ENCODE measurements around the gene SV2C.

The SV2C gene

DNA sequence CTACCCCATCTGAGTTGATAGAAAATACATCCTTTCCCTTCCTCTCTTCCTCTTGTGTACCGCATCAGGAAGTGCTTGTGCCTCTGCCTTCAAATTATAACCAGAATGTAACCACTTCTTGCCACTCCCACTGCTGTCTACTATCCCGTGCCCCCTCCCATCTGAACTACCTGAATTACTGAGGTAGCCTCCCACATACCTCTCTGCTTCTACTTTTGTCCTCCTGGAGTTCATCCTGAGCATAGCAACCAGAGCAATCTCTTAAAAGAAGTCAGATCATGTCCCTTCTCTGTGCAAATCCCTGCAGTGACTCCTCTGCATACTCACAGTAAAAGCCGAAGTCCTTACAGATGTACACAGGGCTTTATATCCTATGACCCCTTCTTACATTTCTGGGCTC, 23.0 kb downstream of the SV2C start:
- DNase-seq = no peak

DNA sequence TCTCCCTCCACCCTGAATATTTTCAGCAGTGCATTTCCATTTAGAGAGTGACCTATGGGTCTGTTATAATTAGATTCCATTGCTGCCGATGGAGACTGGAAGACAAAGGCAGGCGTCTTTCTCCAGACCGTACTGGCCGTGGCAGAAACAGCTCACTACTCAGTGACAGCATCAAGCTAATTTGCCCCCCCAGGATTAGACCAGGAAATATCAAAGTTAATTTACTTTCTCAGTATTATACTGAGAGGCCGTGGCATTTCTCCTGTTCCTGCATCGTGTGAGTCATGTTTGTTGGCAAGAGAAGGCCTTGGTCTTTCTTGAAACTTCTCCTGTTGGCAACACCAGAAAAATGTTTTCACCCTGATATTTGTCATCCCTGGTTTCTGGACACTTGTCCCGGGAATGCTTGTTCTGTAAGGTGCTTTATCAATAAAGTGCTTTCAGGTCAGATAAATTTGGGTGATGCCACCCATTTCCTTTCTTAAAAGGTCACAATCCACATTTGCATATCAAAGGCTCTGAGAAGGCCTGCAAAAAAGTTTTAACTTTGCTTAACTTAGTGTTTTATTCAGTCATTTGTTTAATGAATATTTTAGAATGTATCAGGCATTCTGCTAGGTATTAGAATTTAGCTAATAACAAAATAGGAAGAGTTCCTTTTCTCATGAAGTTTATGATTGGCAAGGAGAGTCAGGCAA, 28.4 kb downstream of the SV2C start:
- no peak for DNase-seq

DNA sequence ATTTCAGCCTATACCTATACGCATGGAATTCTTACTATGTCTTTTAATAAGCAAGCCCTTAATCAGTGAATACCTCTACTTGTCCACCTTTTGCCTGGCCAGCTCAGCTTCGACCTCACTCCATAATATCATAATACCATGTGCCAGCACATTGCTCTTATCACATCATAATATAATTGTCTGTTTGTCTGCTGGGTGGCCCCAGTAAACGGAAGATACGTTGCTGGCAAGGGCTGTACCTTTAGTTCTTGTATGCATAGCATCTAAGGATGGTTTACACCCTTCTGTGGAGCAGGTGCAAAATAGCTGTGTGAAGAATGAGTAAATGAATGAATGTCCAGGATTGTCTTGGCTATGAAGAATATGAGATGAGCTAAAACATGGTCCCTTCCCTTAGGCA, 29.9 kb downstream of the SV2C start:
- DNase-seq = no peak

DNA sequence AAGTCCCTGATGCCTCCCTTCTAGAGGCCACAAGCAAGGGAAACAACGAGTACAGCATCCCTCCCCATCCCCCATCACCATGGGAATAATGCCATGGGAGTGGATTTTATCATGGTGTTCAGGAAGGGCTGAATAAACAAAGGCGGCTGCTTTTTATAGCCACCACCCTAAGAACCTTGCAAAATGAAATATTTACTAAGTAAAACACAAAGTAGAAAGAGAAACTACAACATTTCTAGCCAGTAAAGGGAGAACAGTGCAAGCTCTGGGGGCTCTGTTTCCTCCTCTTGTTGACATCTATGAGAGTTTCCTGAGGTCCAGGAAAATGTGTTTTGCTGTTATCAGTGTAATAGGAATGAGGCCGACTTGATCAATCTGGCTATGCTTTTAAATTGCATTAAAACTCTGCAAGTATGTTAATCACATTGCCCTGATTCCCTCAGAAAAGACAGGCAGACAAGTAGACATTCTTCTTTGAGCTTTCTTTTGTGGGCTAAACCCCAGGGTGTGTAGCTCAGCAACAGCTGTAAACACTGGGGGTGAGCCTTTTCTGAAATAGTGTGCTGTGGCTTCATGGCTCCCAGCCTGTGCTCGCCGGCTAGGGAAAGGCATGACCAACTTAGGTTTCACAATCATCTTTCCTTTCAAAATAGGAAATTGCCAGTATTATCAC, 31.1 kb downstream of the SV2C start:
- no peak for DNase-seq

DNA sequence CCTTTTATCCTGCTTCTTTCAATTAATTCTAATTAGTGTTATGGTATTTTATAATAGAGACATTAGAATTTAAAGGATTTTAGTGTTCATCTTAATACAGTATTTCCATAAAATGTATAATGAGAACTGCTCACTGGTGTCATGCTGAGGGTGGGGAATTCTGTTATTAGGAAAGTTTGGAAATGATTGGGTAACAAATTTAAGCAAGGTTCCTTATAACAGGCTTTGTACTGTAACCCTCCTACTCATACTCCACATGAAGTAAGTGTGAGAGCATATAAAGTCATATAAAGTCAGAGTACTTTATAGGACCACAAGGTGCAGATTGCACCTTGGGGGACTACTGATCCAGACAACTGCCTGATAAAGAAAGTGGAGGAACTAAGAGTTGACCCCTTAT, 42.2 kb downstream of the SV2C start:
- DNase-seq = no peak

DNA sequence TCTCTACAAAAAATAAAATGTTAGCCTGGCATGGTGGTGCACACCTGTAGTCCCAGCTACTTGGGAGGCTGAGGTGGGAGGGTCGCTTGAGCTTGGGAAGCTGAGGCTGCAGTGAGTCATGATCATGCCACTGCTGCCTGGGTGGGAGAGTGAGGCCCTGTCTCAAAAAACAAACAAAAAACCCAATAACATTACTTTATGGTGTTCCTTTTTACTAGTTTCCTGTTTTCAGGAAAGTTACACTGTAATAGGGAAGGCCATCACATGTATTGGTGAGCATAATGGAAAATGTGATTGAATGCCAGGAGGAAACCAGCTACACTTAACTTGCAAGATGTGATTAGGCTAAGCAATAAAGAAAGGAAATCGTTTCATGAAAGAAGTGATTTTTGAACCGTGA, 42.7 kb downstream of the SV2C start:
- DNase-seq = no peak

DNA sequence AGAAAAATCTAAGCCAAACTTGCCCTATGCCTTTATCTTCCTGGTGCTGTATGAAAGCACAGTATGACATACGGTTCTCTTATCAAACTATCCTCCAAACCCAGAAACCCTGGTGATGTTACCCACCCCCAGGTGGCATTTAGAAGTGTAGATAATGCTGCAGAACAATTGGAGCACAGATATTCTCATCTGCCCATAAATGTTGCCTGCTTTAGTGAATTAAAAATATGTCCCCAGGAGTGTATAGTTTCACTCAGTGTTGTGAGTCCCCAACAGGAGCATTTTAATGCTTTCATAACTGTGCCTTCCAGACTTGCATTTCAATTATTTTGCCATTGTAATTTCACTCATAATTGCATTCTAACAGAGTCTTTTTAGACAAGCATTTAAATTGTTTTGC, 50.8 kb downstream of the SV2C start:
- no peak for DNase-seq

DNA sequence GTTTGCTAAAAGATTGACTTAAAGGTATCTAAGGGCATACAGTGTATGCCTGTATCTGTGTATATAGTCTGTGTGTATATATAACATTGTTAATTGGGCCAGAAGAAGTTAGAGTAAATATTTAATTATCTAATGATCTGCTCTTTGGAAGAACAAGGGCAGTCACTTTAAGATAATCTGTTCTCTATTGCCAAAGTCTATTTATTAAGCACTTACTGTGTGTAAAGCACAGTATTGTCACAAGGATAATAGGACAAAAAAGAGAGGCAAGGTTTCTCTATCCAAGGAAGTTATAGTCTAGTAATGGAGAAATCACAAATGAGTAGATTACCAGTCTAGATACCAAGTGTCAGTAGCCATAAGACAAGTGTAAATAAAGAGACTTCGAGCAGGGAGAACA, 51.5 kb downstream of the SV2C start:
- no peak for DNase-seq

DNA sequence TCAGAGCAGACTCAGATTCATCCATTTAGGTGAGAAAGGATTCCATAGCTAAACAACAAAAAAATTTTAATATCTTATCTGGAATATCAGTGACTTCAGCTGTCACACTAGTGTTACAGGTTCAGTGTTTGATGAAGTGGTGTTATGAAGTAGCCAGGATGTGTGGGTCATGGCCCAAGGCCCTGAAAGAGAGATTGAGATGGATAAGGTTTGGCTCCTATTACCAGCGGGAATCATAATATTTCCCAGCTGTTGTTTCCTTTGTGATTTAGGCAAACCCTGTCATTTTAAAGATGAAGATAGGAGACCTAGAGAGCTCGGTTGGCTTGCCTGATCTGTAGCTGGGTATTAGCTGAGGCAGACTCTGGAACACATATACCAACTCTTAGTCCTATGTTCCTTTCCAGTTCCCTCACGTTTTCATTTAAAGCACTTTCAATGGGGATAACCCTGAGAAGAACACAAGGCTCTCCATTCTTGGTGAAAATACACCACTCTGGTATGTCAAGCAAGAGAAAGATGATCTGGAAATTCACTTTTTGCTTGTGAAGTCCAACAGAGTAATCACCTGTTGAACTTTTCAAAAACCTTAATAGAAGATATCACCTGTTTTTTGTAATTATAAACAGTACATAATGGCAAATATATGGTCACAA, 54.8 kb downstream of the SV2C start:
- no peak for DNase-seq

DNA sequence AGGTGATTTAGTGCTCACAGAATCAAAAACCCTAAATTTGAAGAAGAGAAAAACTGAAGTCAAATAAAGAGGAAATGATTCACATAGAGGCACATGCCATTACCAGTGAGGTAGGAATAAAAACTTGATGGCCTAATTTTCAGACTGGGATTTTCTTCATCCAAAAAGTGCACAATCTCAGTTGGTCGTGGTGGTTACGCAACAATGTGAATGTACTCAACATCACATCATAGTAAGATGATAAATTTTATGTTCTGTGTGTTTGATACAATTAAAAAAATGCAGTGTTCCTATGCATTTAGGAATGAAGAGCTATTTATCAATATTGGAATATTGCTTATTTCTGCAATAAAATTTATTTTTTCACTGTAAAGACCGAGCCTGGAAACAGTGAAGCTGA, 60.7 kb downstream of the SV2C start:
- no peak for DNase-seq

DNA sequence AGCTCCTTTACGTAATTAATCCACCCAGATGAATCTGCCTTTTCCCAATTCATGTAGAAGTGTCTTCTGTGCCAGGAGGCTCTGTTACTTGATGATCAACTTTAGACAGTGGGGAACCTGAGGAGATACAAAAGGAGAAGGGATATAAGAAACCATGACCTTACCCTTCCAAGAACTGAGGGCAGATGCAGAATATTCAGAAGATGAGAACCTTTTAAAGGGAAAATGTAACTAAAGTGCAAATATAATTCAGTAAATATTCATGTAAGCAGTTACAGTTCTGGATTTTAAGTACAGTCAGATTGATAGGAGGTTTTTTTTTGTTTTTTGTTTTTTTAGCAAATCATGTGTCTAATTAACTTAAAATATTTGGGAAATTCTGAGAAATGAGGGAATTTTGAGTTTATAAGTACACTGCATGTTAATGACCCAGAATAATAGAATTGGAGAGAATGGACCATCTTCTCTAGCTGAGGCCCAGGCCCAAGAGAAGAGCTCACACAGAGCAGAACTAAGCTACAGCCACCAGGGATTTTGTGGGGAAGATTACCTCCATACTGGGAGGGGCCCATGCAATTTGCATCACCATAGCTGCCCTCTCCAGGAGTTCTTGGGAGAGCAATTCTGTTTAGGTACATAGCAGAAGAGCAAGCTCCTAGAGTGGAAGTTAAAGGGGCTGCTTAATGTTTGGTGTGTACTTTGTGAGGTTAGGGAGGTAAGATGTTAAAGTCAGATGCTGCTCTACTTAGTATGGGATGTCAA, 61.5 kb downstream of the SV2C start:
- no peak for DNase-seq

DNA sequence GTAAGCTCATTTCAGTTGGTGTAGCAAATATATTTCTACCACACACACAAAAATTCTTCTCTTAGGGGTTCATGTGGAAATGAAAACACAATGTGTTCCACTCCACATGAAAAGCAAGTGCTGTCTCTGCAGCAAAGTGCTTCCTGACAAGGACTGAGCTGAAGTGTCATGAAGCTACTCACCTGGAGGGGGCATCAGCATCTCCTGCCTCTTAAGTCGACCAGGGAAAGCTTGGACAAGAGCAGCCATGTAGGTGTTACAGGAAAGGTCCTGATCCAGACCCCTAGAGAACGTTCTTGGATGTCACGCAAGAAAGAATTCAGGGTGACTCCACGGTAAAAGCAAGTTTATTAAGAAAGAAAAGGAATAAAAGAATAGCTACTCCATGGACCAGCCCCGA, 62.8 kb downstream of the SV2C start:
- DNase-seq = no peak

DNA sequence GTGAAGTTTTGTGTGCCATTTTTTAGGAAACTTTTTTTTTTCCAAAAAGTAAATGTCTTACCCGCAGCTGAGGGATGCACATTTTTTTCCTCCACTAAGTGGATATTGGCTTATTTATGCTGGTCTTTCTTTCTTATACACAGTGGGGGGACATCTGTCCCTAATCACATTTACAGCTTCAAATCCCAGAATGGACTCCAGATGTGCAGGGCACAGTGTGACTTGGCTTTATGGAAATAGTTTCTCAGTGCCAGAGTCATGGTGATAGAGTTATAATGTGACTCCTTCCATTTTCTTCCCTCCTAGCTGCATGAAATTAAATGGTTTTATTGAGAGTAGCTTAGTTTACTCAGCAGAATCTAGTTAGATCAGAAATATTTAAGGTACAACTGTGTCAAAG, 66.5 kb downstream of the SV2C start:
- DNase-seq = no peak

DNA sequence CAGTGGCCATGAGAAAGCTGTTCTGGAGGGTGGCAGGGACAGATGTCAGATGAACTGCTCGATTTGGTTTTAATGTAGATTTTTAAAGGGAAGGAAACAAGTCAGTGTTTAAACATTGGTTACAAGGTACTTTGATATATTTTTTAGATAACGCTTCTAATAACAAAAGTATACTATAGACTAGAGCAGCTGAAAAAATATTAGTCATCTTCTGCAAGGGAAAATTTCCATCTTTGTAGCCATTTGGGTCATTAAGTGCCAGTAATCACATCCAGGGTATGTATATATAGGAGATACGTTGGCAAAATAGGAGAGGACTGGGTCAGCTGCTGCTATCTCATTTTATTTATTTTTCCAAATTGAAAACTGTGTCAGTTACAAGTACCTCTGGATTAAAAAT, 69.0 kb downstream of the SV2C start:
- no peak for DNase-seq

DNA sequence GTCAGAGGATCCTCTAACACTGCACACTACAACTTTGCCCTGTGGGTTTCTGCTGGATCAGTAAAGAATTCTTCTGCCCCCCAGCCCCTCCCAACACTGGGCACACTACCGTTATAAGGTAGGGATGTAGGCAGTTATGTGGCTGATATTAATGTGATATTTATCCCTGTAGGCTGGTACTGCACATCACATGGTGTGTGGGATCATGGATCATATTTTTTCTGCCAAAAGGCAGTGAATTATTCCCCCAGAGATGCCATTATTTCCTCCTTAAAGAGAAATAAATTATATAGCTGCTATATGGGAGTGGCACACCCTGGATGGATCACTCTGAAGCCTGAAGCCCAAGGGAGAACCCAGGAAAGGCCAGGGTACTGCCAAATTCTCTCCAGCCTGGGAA, 69.5 kb downstream of the SV2C start:
- DNase-seq = no peak

DNA sequence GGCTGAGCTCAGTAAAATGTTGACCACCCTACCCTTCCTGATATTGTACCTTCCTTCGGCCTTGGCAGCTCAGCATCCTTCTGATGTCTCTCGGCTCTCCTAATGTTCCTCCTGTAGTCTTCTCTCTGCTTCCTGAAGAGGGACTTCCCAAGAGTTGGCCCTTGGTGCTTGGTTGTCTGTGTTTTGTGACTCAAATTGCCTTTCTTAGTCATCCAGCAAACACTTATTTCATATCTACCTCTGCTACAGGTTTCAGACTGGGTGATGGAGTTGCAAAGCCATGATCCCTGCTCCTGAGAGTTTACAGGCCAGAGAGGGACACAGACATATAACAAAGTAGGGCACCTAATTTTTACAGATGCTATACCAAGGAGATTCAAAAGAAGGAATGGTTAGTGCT, 70.1 kb downstream of the SV2C start:
- DNase-seq = no peak

DNA sequence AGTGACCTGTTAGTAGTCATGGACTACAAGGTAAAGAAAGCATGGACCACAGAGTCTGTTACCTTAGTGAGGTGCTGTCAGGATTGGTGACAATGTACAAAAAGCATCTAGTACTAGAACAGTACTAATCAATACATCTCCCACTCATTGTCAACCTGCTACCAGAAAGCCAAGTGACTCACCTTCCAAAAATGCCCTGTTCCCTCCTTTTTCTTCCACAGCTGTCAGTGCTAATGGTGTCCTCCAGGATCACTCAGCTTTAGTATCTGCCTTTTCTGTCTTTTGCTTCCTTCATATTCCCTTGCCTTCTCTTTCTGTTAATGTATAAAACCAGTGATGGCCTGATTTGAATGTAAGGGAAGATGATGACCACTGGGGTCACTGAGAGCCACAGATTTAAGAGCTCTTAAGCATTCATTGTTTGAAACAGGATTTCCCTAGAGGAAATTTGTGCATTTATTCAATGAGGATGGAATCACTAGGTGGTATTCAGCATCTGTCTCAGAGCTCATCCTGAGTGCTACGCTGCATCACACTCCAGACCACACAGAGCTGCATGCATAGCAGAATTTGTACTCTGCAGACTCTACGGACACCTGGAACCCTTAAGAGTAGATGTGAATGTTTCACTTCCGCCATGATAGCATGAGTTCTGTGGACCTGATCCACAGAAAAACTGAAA, 71.0 kb downstream of the SV2C start:
- DNase-seq = no peak

DNA sequence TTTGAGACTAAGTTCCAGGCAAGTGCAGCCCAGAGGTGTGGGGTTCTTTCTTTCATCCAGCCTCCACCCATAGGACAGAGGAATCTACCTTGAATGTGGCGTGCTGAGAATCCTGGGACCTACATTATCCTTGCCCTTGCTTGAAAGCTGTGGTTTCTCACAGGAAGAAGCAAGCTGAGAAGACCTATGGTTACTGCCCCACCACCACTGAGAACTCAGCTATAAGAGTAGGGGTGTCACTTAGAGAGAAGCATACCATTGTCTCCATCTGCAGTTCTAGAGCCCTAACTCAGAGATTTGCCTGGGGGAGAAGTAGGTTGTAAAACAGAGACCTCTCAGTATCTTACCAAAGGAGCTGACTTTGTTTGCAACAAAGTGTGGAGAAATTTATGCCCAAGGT, 72.4 kb downstream of the SV2C start:
- DNase-seq = no peak

DNA sequence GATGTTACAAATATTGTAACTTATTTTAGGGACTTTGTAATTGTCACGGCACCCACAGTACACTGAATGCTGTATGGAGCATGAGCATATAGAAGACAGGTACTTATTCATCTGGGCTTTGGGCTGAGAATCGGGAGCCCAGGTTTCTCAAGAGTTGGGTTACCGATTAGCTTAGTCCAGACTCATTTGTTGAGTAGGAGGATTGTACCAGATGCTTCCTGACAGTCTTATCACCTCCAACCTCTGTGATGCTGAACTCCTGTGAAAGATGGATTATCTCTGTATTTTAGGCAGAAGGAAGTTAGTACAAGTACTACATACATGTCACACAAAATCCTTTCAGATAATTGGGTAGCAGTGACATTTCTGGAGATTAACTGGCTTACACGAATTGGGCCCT, 79.2 kb downstream of the SV2C start:
- DNase-seq = no peak

DNA sequence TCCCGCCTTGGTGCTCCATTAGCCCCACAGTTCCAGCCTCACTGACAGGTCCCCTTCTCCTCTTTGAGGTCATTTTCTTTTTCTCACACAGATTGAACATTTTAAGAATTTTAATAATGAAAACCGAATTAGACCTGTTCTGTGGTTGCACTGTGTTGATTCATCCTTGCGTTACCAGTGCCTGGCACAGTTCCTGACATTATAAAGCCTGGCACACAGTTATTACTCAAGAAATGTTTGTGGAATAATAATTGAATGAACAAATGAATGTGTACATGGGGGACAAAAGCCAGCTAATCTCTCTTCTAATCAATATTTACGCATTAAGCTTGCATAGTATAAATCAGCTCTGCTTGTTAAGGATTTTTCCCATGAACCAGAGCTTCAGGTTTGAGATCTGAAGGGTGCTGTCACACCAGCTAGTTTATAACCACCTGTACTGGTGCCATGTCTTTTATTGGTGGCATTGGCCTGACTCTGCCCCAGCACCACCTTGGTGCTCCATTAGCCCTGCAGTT, 80.0 kb downstream of the SV2C start:
- no peak for DNase-seq

DNA sequence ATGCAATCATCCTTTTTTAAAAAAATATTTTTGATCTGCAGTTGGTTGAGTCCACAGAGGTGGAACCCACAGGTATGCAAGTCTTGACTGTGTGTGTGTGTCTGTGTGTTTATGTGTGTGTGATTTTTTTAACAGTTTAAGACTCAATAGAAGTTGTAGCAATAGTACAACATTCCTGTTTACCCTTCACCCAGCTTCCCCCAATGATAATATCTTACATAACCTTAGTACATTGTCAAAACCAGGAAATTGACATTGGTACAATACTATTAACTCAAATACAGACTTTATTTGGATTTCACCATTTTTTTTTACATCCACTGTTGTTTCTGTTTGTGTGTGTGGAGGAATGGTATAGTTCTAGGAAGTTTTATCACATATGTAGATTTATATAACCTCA, 81.8 kb downstream of the SV2C start:
- no peak for DNase-seq

DNA sequence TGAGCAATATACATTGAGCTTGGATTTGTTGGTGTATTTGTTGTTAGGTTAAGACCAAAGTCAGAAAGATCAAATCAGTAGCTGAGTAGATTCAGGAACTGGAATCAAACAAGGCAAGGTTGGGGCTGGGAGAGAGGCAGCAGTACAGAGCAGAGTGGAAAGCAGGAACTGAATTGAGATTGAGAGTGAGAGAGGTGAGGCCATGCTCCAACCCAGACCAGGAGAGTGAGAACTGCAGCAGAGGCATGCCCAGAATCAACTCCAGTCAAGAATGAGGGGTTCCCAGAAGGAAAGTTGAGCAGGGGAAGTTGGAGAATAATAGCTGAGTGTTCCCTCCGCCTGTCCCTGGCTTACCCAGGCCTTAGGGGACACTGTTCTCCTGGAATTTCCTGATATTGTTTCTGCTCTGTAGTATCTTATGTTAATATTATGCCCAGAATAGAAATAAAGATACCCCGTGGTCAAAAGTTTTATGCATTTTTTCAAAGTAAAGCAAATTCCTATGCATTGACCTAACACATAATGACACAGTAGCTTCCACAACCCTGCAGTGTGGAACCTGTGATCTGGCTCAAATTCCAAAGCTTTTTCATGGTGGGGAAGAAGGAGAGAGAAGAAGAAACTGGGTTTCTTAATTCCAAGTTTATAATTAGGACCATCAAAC, 82.7 kb downstream of the SV2C start:
- no peak for DNase-seq

All from GDM1 (cell line).